GM12865 (cell line): Measurements from ENCODE around the gene OBP2A.
A peak's percentile ranks its signal among the peaks of the same experiment; 100 is the strongest.

Source experiments
- DNase-seq: peaks from one replicate; pipeline ENCODE4 v3.0.0; 2010; ENCODE audit warnings: low read depth
- H3K4me3 ChIP-seq: 2 replicates; pipeline ENCODE4 v1.5.1; 2011; ENCODE audit warnings: mild to moderate bottlenecking, low read depth, low read length, control low read depth
- CTCF ChIP-seq: IDR thresholded peaks from 2 replicates; pipeline ENCODE4 v1.5.1; 2011; ENCODE audit warnings: low read length, control low read depth, low read depth, inconsistent platforms; ENCODE audit not compliant: insufficient read depth; ENCODE audit errors: missing control alignments

The OBP2A gene

DNA sequence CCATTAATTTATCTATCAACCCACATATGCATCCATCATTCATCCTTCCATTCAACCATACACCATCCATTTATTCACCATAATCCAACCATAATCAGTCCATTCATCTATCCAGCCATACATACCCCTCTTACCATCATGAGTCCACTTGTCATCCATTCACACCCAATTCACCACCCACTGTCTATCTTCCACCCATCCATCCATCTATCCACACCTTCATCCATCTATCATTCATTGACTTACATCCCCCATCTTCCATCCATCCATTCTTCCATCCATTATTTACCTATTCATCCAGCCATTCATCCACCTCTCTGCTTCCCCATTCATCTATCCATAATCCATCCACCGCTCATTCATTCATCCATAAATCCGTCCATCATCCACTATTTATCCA, 33.4 kb downstream of the OBP2A start:
- DNase-seq, result no peak
- TF ChIP-seq CTCF, result no peak
- no peak overlapping the region for H3K4me3 ChIP-seq

- DNase-seq, result peak; percentile 11
- no peak overlapping the region for H3K4me3 ChIP-seq
- TF ChIP-seq CTCF, result no peak
Measured at GRCh38 chr9:135579889-135580660, 34.1 kb downstream of the OBP2A start.

DNA sequence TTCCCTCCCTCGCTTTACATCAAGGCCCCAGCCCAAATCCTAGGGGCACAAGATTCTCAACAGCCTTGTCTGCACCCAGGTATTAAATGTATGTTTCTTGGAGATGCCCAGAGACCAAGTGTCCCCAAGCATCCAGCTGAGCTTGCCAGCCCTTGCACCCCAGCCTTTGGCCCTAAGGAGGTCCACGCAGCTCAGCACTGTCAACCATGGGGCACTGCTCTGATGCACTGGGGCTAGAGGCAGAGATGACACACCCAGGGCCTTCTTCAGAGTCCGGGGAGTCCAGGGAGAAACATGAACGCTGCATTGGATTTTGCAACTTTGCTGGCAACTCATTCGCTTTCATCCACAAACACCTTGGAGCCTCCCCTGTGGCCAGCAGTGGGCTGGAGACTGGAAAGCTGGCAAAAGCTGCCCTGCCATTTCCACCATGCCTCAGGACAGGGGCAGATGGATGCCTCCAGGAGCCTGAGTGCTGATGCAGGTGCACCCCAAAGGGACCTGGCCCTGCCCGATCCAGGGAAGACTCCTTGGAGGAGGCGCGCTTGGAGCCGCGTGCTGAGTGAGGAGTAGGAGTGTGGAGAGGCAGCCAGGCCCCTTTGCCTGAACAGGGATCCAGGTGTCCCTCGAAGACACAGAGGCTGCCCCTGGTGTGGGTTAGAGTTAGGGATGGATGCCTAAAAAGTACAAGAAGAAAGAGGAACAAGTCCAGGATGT, 34.9 kb downstream of the OBP2A start:
- no peak for TF ChIP-seq CTCF
- DNase-seq, result no peak
- no peak overlapping the region for H3K4me3 ChIP-seq

DNA sequence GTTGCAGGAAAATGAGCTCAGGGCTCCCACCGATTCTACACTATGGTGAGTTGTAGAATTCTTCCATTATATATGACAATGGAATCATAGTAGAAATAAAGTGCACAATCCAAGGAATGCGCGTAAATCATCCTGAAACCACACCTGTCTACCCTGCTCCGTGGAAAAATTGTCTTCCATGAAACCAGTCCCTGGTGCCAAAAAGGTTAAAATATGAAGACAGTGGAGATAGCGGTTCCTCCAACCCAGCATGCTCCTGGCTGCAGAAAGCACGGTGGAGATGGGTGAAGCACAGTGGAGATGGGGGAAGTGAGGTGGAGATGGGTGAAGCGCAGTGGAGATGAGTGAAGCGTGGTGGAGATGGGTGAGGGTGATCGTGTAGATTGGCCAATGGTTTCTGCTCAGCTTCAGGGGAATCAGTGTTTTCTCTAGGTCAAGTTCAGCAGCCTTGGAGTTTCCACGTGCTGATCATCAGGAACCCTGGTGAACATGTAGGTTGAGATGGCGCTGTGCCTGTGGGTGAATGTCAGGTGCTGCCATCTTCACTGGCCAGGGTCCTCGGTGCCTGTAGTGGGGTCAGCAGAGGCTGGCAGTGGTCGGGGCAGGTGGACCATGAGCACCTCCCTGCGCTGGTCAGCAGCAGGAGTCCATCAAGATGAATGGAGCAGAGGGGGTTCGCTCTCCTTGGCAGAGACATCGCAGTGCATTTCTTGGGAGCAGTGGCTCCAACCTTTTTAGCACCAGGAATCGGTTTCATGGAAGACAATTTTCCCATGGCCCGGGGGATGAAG, 35.9 kb downstream of the OBP2A start:
- H3K4me3 ChIP-seq, result no peak overlapping the region
- DNase-seq, result no peak
- TF ChIP-seq CTCF, result no peak

DNA sequence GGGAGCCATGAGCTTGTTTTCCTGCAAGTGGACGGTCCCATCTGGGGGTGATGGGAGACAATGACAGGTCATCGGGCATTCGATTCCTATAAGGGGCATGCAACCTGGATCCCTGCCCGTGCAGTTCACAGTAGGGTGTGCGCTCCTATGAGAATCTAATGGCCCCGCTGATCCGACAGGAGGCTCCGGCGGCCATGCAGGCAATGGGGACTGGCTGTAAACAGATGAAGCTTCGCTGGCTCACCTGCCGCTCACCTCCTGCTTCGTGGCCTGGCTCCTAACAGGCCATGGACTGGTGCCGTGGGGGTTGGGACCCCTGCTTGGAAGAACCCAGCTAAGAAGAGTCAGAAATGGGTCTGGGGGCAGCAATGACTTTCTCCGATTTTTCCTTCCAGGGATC, 36.6 kb downstream of the OBP2A start:
- TF ChIP-seq CTCF, result no peak
- DNase-seq, result no peak
- no peak overlapping the region for H3K4me3 ChIP-seq

- no peak for DNase-seq
- TF ChIP-seq CTCF, result no peak
- no peak overlapping the region for H3K4me3 ChIP-seq
Measured at GRCh38 chr9:135582966-135583687, 37.2 kb downstream of the OBP2A start.
